ENCODE data around the gene HOXD11.

GRCh38 chr2:176148751-176149421, 41.8 kb downstream of the HOXD11 start:
- no peak for TF ChIP-seq CTCF (IDR thresholded peaks at IDR 0.05)
- TF ChIP-seq POLR2A (IDR thresholded peaks at IDR 0.05) = no peak
